Ovary (tissue), 3 donors: Measurements from ENCODE around the gene CORO6.

Experiments used
- CTCF ChIP-seq, 3 donors: fragments of 450-650 bp in 2 of 3; fragments of 200-600 bp in 1 of 3; IDR thresholded peaks; one replicate each; pipeline versions ENCODE4 v1.5.1 to v1.8.0; 2016 to 2022; ENCODE audit warnings: antibody characterized with exemption in 3 of 3, mild to moderate bottlenecking in 1 of 3
- EP300 ChIP-seq: sonication (generic); formaldehyde crosslinking; IDR thresholded peaks from one replicate; pipeline ENCODE4 v1.6.1; 2017; ENCODE audit warnings: antibody characterized with exemption
- donor health status: DM: no; HTN: no; CAD: no.

GRCh38 chr17:29592850-29593551 is 29.7 kb downstream of the CORO6 start, which contains the start of gene ANKRD13B:
- TF ChIP-seq CTCF (IDR thresholded peaks at IDR 0.05) (no peak), EP300 (no peak)
